IPS-NIHi7 (cell line): ENCODE data around the gene SGK2.
"Not testable (repeated sequence)": the region's sequence is repeated elsewhere in the genome, so short reads cannot be mapped to it uniquely, and the experiment has no call there.

Experiments
- DNase-seq: peaks from one replicate; pipeline ENCODE4 v3.0.0; 2012; ENCODE audit warnings: mixed read lengths; ENCODE audit errors: extremely low spot score

Gene SGK2

GRCh38 chr20:43601960-43602359 lies 43.1 kb downstream of the SGK2 start:
- not testable (repeated sequence) for DNase-seq

- DNase-seq = no peak
These were observed 44.3 kb downstream of the SGK2 start for GRCh38 chr20:43603124-43603523.

GRCh38 chr20:43605715-43606114 lies 46.9 kb downstream of the SGK2 start:
- DNase-seq = no peak

GRCh38 chr20:43607278-43607677 lies 48.5 kb downstream of the SGK2 start:
- not testable (repeated sequence) for DNase-seq

GRCh38 chr20:43631598-43631997 lies 72.8 kb downstream of the SGK2 start:
- no peak for DNase-seq
